Measurements from ENCODE around the gene RGS9.
A peak's percentile ranks its signal among the peaks of the same experiment; 100 is the strongest.

The RGS9 gene

DNA sequence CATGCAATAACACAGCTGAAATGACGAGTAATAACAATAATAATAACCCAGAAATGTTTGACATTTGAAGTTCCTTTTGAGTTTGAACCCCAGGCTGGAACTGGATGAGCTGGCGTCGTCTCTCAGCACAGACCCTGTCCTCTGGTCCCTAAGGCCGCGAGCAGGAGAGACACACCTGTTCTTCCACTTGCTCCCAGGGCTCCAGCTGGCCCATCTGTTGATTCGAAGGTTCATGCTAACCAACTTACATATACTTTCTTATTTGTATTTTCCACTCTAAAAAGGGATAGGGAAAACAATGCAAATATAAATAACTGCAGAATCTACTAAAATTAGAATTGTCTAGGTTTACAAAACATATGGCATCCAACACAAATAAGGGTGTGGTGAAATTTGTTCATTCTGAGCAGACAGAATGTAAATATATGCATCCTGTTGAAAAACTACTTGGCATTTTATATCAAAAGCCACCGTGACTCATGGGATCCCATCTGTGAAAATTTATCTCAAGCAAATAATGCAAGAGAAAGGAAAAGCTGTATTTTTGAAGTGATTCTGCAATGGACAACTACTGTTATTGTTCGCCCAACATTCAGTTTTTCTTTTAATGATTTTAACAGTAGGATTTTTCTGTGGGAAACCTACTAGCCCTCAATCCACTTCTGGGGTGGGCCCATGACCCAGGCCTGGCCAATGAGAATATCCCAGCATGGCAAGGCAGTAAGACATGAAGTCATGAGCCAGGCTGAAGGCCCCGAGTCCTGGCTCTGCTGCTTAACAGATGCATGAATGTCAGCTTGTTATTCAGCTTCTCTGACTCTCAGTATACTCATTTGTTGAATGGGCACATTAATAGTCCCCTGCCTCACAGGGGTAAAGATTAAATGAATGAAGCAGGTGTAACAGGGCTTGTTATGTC lies 13.2 kb upstream of the RGS9 start:
- Histone ChIP-seq H3K9me2 (replicated peaks; ENCODE audit: insufficient read depth, low read length) (no peaks in the 10 kb centered on the region), H4K20me1 (ENCODE audit: low read depth, low read length) (no peaks in the 10 kb centered on the region), H3K4me3 (ENCODE audit: insufficient read depth, low read length, poor library complexity, severe bottlenecking) (peak overlapping the region; percentile 38), H3K27me3 (ENCODE audit: low read length) (no peaks in the 10 kb centered on the region), H3K4me2 (ENCODE audit: low read depth, low read length, poor library complexity, severe bottlenecking) (peak overlapping the region; percentile 54), H2AFZ (ENCODE audit: low read depth, low read length, severe bottlenecking) (peak overlapping the region; percentile 96), H3K36me3 (ENCODE audit: low read length) (no peaks in the 10 kb centered on the region), H3K27ac (ENCODE audit: low read depth, low read length) (no peak overlapping the region), H3K9ac (ENCODE audit: low read length) (peak overlapping the region; percentile 54), H3K9me3 (ENCODE audit: insufficient read depth, low read length) (no peaks in the 10 kb centered on the region), H3K79me2 (ENCODE audit: insufficient read depth, low read length) (no peaks in the 10 kb centered on the region), H3F3A (ENCODE audit: insufficient read depth) (peaks cover 29% of the 10 kb centered on the region)
- TF ChIP-seq EZH2phosphoT487 (conservative IDR thresholded peaks at IDR 0.05; ENCODE audit: low read length): no peak
- TF ChIP-seq, protein P1, sequence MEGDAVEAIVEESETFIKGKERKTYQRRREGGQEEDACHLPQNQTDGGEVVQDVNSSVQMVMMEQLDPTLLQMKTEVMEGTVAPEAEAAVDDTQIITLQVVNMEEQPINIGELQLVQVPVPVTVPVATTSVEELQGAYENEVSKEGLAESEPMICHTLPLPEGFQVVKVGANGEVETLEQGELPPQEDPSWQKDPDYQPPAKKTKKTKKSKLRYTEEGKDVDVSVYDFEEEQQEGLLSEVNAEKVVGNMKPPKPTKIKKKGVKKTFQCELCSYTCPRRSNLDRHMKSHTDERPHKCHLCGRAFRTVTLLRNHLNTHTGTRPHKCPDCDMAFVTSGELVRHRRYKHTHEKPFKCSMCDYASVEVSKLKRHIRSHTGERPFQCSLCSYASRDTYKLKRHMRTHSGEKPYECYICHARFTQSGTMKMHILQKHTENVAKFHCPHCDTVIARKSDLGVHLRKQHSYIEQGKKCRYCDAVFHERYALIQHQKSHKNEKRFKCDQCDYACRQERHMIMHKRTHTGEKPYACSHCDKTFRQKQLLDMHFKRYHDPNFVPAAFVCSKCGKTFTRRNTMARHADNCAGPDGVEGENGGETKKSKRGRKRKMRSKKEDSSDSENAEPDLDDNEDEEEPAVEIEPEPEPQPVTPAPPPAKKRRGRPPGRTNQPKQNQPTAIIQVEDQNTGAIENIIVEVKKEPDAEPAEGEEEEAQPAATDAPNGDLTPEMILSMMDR (IDR thresholded peaks at IDR 0.05; ENCODE audit: insufficient read depth, low read length, poor library complexity, severe bottlenecking): no peak

DNA sequence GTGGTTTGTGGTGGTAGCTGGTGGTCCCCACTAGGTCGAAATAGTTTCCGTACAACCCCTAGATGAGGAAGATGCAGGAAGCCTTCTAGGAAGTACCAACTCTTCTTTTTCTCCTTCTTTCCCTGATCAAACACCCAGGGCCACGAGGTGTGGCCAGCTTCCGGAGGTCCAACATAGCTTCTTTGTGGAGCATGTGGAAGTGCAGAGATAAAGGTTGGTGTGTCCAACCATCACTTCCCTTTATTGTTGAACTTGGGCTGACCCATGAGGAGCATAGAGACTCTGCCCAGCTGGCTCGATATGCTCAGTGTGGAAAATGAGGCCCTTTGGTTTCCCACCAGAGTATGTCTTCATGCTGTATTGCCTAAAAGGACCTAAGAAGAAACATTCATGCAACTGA lies 6.3 kb upstream of the RGS9 start:
- Histone ChIP-seq H3F3A (ENCODE audit: insufficient read depth) (no peaks in the 10 kb centered on the region), H3K9me2 (replicated peaks; ENCODE audit: insufficient read depth, low read length) (no peaks in the 10 kb centered on the region), H3K27ac (ENCODE audit: low read depth, low read length) (no peak overlapping the region), H3K9me3 (ENCODE audit: insufficient read depth, low read length) (no peaks in the 10 kb centered on the region), H3K4me3 (ENCODE audit: insufficient read depth, low read length, poor library complexity, severe bottlenecking) (no peak overlapping the region), H4K20me1 (ENCODE audit: low read depth, low read length) (no peaks in the 10 kb centered on the region), H3K4me2 (ENCODE audit: low read depth, low read length, poor library complexity, severe bottlenecking) (no peak overlapping the region), H3K27me3 (ENCODE audit: low read length) (no peaks in the 10 kb centered on the region), H3K79me2 (ENCODE audit: insufficient read depth, low read length) (no peaks in the 10 kb centered on the region), H3K9ac (ENCODE audit: low read length) (no peak overlapping the region), H3K36me3 (ENCODE audit: low read length) (no peaks in the 10 kb centered on the region), H2AFZ (ENCODE audit: low read depth, low read length, severe bottlenecking) (no peak overlapping the region)
- TF ChIP-seq, protein P1 (IDR thresholded peaks at IDR 0.05; ENCODE audit: insufficient read depth, low read length, poor library complexity, severe bottlenecking): no peak

DNA sequence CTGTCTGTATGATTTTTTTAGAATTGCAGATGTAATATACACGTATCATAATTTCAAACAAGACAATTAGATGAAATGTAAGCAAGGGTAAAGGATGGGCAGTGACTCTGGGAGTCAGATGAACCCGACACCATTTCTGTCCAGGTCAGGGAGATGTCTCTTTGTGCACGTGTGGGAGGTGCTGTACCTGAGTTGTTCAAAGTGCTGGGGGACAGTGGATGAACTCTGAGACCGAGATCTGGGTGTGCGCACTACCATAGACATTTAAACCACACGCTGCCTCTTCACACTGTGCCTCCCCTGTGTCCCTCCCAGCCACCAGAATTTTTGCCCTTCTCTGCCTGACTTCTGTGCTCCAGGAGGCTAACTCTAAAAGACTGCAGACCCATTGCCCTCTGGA lies 5.9 kb upstream of the RGS9 start:
- H4K20me1 ChIP-seq (ENCODE audit: low read depth, low read length): no peaks in the 10 kb centered on the region
- H3K4me2 ChIP-seq (ENCODE audit: low read depth, low read length, poor library complexity, severe bottlenecking): no peak overlapping the region
- no peaks in the 10 kb centered on the region for H3K9me2 ChIP-seq (replicated peaks; ENCODE audit: insufficient read depth, low read length)
- H3K79me2 ChIP-seq (ENCODE audit: insufficient read depth, low read length): no peaks in the 10 kb centered on the region
- no peak overlapping the region for H3K27ac ChIP-seq (ENCODE audit: low read depth, low read length)
- H3F3A ChIP-seq (ENCODE audit: insufficient read depth): no peaks in the 10 kb centered on the region
- no peaks in the 10 kb centered on the region for H3K9me3 ChIP-seq (ENCODE audit: insufficient read depth, low read length)
- no peaks in the 10 kb centered on the region for H3K36me3 ChIP-seq (ENCODE audit: low read length)
- H2AFZ ChIP-seq (ENCODE audit: low read depth, low read length, severe bottlenecking): no peak overlapping the region
- no peak overlapping the region for H3K4me3 ChIP-seq (ENCODE audit: insufficient read depth, low read length, poor library complexity, severe bottlenecking)
- H3K9ac ChIP-seq (ENCODE audit: low read length): no peak overlapping the region
- TF ChIP-seq, protein P1 (IDR thresholded peaks at IDR 0.05; ENCODE audit: insufficient read depth, low read length, poor library complexity, severe bottlenecking): no peak
- no peak for TF ChIP-seq EZH2phosphoT487 (conservative IDR thresholded peaks at IDR 0.05; ENCODE audit: low read length)
- no peaks in the 10 kb centered on the region for H3K27me3 ChIP-seq (ENCODE audit: low read length)

Data from SU-DHL-6 (cell line).